ENCODE data around the gene MRPS12. TPM values are rescaled to one million over a fixed set of nuclear protein-coding genes. Genes with fewer than 3 reads are reported as not detected.
A peak's percentile ranks its signal among the peaks of the same experiment; 100 is the strongest.

The MRPS12 gene
- total and polyA plus RNA-seq, 2 of the 13 experiments (the other 11 are each of a cell fraction or from before 2014, with no cell fraction given): 27.5 to 54.8 TPM

DNA sequence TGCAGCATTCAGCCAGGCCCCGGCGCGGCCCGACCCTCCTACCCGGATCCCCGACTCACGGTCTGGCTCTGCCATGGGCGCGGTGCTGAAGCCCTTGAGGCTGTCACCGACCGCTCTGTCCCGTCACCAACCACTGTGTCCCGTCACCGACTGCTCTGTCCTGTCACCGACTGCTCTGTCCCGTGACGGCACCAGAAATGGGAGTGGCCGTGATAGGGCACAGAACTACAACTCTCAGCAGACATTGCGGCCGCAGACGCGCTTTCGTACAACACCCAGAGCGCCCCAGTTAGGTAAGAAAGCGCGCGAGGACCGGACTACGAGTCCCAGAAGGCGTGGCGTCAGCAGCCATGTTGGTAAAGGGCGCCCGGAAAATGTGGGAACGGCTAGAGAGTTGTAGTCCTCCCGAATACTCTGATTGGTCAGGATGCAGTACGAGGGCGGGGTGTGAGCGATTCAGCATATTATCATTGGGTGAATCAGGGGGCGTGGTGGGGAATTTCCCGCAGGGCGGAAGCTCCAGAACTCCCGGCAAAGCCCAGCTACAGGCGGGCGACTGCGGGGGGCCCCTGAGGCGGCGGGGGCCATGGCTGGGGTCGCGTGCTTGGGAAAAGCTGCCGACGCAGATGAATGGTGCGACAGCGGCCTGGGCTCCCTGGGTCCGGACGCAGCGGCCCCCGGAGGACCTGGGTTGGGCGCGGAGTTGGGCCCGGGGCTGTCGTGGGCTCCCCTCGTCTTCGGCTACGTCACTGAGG, 31.1 kb upstream of the MRPS12 start, which contains the start of the genes NFKBIB and SIRT2 (continued):
- TF ChIP-seq, protein P1, sequence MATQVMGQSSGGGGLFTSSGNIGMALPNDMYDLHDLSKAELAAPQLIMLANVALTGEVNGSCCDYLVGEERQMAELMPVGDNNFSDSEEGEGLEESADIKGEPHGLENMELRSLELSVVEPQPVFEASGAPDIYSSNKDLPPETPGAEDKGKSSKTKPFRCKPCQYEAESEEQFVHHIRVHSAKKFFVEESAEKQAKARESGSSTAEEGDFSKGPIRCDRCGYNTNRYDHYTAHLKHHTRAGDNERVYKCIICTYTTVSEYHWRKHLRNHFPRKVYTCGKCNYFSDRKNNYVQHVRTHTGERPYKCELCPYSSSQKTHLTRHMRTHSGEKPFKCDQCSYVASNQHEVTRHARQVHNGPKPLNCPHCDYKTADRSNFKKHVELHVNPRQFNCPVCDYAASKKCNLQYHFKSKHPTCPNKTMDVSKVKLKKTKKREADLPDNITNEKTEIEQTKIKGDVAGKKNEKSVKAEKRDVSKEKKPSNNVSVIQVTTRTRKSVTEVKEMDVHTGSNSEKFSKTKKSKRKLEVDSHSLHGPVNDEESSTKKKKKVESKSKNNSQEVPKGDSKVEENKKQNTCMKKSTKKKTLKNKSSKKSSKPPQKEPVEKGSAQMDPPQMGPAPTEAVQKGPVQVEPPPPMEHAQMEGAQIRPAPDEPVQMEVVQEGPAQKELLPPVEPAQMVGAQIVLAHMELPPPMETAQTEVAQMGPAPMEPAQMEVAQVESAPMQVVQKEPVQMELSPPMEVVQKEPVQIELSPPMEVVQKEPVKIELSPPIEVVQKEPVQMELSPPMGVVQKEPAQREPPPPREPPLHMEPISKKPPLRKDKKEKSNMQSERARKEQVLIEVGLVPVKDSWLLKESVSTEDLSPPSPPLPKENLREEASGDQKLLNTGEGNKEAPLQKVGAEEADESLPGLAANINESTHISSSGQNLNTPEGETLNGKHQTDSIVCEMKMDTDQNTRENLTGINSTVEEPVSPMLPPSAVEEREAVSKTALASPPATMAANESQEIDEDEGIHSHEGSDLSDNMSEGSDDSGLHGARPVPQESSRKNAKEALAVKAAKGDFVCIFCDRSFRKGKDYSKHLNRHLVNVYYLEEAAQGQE (IDR thresholded peaks at IDR 0.05; ENCODE audit: borderline replicate concordance in 1 of 2, low read depth in 1 of 2, low read length in 2 of 2): no peak
- TF ChIP-seq, protein P2, sequence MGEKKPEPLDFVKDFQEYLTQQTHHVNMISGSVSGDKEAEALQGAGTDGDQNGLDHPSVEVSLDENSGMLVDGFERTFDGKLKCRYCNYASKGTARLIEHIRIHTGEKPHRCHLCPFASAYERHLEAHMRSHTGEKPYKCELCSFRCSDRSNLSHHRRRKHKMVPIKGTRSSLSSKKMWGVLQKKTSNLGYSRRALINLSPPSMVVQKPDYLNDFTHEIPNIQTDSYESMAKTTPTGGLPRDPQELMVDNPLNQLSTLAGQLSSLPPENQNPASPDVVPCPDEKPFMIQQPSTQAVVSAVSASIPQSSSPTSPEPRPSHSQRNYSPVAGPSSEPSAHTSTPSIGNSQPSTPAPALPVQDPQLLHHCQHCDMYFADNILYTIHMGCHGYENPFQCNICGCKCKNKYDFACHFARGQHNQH (CRISPR knock-in tag; IDR thresholded peaks at IDR 0.05): no peak
- TF ChIP-seq MAFF (IDR thresholded peaks at IDR 0.05; ENCODE audit: low read depth, low read length) (peak; percentile 31; the same call in 1 of the 2 replicates), ZNF781 (CRISPR knock-in tag; IDR thresholded peaks at IDR 0.05; ENCODE audit: borderline replicate concordance, not compliant biosample characterization) (no peak), SMAD1 (CRISPR knock-in tag; IDR thresholded peaks at IDR 0.05; ENCODE audit: borderline replicate concordance, low read depth) (0 out of 2 replicates have a peak, but pooled peaks have one; percentile 51), STAT5B (CRISPR knock-in tag; IDR thresholded peaks at IDR 0.05) (no peak), KMT2B (CRISPR knock-in tag; IDR thresholded peaks at IDR 0.05) (peak; percentile 27; the same call in 1 of the 2 replicates), SOX5 (CRISPR knock-in tag; IDR thresholded peaks at IDR 0.05; ENCODE audit: borderline replicate concordance) (no peak), ZNF773 (CRISPR knock-in tag; IDR thresholded peaks at IDR 0.05; ENCODE audit: borderline replicate concordance) (no peak), SKI (IDR thresholded peaks at IDR 0.05; ENCODE audit: partially characterized antibody) (peak; percentile 6), ZMYM3 (CRISPR knock-in tag; IDR thresholded peaks at IDR 0.05) (no peak), MYNN (CRISPR knock-in tag; IDR thresholded peaks at IDR 0.05; ENCODE audit: low read depth) (no peak)
- TF ChIP-seq, protein P3, sequence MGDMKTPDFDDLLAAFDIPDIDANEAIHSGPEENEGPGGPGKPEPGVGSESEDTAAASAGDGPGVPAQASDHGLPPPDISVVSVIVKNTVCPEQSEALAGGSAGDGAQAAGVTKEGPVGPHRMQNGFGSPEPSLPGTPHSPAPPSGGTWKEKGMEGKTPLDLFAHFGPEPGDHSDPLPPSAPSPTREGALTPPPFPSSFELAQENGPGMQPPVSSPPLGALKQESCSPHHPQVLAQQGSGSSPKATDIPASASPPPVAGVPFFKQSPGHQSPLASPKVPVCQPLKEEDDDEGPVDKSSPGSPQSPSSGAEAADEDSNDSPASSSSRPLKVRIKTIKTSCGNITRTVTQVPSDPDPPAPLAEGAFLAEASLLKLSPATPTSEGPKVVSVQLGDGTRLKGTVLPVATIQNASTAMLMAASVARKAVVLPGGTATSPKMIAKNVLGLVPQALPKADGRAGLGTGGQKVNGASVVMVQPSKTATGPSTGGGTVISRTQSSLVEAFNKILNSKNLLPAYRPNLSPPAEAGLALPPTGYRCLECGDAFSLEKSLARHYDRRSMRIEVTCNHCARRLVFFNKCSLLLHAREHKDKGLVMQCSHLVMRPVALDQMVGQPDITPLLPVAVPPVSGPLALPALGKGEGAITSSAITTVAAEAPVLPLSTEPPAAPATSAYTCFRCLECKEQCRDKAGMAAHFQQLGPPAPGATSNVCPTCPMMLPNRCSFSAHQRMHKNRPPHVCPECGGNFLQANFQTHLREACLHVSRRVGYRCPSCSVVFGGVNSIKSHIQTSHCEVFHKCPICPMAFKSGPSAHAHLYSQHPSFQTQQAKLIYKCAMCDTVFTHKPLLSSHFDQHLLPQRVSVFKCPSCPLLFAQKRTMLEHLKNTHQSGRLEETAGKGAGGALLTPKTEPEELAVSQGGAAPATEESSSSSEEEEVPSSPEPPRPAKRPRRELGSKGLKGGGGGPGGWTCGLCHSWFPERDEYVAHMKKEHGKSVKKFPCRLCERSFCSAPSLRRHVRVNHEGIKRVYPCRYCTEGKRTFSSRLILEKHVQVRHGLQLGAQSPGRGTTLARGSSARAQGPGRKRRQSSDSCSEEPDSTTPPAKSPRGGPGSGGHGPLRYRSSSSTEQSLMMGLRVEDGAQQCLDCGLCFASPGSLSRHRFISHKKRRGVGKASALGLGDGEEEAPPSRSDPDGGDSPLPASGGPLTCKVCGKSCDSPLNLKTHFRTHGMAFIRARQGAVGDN (CRISPR knock-in tag; IDR thresholded peaks at IDR 0.05): peak; percentile 83
- TF ChIP-seq, protein P4, sequence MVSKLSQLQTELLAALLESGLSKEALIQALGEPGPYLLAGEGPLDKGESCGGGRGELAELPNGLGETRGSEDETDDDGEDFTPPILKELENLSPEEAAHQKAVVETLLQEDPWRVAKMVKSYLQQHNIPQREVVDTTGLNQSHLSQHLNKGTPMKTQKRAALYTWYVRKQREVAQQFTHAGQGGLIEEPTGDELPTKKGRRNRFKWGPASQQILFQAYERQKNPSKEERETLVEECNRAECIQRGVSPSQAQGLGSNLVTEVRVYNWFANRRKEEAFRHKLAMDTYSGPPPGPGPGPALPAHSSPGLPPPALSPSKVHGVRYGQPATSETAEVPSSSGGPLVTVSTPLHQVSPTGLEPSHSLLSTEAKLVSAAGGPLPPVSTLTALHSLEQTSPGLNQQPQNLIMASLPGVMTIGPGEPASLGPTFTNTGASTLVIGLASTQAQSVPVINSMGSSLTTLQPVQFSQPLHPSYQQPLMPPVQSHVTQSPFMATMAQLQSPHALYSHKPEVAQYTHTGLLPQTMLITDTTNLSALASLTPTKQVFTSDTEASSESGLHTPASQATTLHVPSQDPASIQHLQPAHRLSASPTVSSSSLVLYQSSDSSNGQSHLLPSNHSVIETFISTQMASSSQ (IDR thresholded peaks at IDR 0.05; ENCODE audit: low read depth): no peak
- TF ChIP-seq, protein P4 (CRISPR knock-in tag; IDR thresholded peaks at IDR 0.05; ENCODE audit: borderline replicate concordance): no peak; the same call in 1 of the 2 replicates
